ENCODE results near the gene HOXB4.

DNA sequence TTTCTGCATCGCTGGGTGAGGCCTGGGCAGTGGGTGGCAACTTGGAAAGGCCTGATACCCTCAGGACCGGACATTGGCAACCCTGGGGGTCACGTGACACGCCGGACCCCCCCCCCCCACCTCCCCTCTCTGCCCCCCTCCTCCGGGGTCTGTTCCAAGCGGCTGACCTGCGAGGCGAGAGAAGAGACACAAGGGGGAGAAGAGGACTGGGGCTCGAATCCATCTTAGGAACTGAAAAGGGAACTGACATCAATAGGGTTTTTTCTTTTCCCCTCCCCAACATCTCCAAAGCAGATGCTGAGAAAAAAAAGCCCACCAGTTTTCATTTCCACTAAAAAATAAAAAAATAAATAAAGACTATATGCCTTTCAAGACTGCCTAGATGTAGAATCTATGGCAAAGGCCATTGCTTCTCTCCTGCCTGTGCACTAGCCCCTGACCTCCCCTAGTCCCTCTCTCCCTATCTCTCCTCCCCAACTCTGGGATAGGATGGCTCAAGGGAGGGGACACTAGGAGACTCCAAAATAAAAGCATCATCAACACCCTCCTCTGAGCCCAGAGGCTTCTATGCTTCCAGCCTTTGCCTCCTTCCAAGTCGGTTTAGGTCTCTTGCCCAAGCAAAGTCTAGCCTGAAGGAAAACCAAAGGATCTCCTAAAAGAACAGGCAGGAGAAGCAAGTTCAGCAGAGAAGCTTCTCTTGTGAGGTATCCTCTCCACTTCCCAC, 25.5 kb downstream of the HOXB4 start:
- TF ChIP-seq, protein P1, sequence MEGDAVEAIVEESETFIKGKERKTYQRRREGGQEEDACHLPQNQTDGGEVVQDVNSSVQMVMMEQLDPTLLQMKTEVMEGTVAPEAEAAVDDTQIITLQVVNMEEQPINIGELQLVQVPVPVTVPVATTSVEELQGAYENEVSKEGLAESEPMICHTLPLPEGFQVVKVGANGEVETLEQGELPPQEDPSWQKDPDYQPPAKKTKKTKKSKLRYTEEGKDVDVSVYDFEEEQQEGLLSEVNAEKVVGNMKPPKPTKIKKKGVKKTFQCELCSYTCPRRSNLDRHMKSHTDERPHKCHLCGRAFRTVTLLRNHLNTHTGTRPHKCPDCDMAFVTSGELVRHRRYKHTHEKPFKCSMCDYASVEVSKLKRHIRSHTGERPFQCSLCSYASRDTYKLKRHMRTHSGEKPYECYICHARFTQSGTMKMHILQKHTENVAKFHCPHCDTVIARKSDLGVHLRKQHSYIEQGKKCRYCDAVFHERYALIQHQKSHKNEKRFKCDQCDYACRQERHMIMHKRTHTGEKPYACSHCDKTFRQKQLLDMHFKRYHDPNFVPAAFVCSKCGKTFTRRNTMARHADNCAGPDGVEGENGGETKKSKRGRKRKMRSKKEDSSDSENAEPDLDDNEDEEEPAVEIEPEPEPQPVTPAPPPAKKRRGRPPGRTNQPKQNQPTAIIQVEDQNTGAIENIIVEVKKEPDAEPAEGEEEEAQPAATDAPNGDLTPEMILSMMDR (IDR thresholded peaks at IDR 0.05 in 2 of 3, conservative IDR thresholded peaks at IDR 0.05 in 1 of 3; ENCODE audit: borderline replicate concordance in 1 of 3, insufficient read depth in 1 of 3, low read depth in 2 of 3, low read length in 2 of 3) = no peak
- TF ChIP-seq EZH2 (IDR thresholded peaks at IDR 0.05) = no peak
- no peak for TF ChIP-seq POLR2A (IDR thresholded peaks at IDR 0.05; ENCODE audit: borderline replicate concordance, extremely low read depth, insufficient read depth, insufficient read length)
- no peak for TF ChIP-seq CEBPB (IDR thresholded peaks at IDR 0.05; ENCODE audit: low read depth)
- no peak for TF ChIP-seq FOSL1 (IDR thresholded peaks at IDR 0.05; ENCODE audit: low read depth)
- TF ChIP-seq RAD21 (IDR thresholded peaks at IDR 0.05; ENCODE audit: low read depth) = no peak
- no peak for TF ChIP-seq POLR2AphosphoS5 (IDR thresholded peaks at IDR 0.05; ENCODE audit: low read depth, low read length)
- no peak for TF ChIP-seq ATF3 (IDR thresholded peaks at IDR 0.05)
- TF ChIP-seq TCF7L2 (IDR thresholded peaks at IDR 0.05; ENCODE audit: borderline replicate concordance, extremely low read depth, insufficient read depth, insufficient read length) = no peak
- no peak for TF ChIP-seq CBX3 (IDR thresholded peaks at IDR 0.05; ENCODE audit: low read depth)
